ENCODE measurements around the gene MACC1. TPM values are rescaled to one million over a fixed set of nuclear protein-coding genes. Genes with fewer than 3 reads are reported as not detected.

The MACC1 gene
- total RNA-seq, 2 experiments from 2014 or later = 0.34 to 0.44 TPM

DNA sequence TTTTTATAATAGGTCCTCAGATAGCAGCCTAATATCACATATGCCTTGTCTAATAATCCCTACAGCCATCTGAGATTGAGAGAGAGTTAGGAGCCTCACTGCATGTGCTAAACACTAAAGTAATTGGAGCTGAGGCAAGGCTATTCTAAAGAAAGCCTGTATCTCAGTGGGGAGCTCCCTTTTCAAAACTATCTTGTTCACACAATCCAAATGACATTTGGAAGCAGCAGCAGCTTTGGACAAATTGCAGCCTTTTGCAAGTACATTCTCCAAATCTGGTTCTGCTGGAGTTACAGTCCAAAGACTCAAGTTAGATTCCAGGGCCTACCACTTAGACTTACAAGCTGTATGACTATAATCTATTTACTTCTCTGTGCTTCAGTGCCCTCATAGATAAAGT lies 104.5 kb downstream of the MACC1 start:
- DNase-seq (no peak), ATAC-seq (ENCODE audit: low read depth) (no peak)
- H3K4me1 Mint-ChIP-seq = peaks cover 21% of the 10 kb centered on the region
- H3K4me3 Mint-ChIP-seq = peak overlapping the region; percentile 19
- POLR2A ChIA-PET = no interaction called here
- no peaks in the 10 kb centered on the region for H3K36me3 Mint-ChIP-seq
- H3K27ac Mint-ChIP-seq = no peak overlapping the region
- no peaks in the 10 kb centered on the region for H3K27me3 Mint-ChIP-seq
- peaks cover 2% of the 10 kb centered on the region for H3K9me3 Mint-ChIP-seq

DNA sequence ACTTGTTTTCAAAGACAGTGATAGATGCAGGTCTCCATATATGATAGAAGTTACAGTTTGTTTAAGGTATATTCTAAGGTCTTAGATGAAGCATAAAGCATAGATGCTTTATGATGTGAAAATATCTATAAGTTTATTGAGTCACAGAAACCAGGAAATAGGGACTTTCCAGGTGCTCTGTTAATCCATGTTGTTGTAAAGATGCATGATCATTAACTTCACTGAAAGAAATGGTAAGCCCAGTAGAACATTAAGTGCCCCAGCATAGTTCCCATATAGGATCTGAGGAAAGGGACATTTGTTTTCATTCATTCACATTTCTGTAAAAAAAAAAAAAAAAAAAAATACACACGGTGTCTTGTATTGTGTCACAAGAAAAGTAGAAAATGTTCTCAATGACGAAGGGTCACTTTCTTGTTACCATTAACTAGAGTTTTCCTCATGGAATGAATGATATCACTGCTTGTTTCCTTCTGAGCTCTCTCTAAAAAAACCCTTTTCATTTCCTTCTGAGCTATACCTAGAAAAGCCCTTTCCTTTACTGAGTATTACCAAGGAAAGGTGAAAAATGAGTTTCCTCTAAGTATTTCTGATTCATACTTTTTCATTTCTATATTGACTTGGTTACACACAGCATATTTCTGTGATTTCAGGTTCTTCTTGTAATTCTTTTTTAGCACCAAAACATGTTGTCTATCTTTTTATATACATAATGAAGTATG lies 105.2 kb downstream of the MACC1 start:
- Mint-ChIP-seq H3K9me3 (peaks cover 2% of the 10 kb centered on the region), H3K27me3 (no peaks in the 10 kb centered on the region), H3K27ac (peak overlapping the region; percentile 48), H3K4me1 (peaks cover 21% of the 10 kb centered on the region), H3K36me3 (no peaks in the 10 kb centered on the region), H3K4me3 (peak overlapping the region; percentile 42)
- no peak for DNase-seq
- POLR2A ChIA-PET = no interaction called here
- ATAC-seq (ENCODE audit: low read depth) = peak; percentile 69

DNA sequence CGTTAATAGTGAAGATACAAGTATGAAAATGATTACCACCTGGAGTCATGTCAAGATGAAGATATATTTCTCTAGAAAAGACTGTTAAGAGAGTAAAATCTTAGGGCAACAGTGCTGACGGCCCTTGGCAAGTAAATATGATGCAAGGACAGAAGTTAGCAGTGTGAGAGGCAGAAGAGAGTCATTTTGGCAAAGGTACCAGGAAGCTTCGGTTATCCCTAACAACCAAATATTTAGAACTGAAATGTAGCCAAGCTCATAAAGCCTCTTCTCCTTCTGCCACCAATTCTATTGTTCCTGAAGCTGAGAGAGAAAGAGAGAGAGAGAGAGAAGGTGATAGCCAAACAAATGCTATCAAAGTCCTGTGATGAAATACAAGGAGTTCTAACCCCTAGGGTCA lies 109.6 kb downstream of the MACC1 start:
- no peak overlapping the region for H3K4me3 Mint-ChIP-seq
- ATAC-seq (ENCODE audit: low read depth) (no peak), DNase-seq (no peak)
- no peaks in the 10 kb centered on the region for H3K36me3 Mint-ChIP-seq
- POLR2A ChIA-PET = no interaction called here
- no peak overlapping the region for H3K27ac Mint-ChIP-seq
- peaks cover 8% of the 10 kb centered on the region for H3K4me1 Mint-ChIP-seq
- no peaks in the 10 kb centered on the region for H3K27me3 Mint-ChIP-seq
- H3K9me3 Mint-ChIP-seq = no peaks in the 10 kb centered on the region

DNA sequence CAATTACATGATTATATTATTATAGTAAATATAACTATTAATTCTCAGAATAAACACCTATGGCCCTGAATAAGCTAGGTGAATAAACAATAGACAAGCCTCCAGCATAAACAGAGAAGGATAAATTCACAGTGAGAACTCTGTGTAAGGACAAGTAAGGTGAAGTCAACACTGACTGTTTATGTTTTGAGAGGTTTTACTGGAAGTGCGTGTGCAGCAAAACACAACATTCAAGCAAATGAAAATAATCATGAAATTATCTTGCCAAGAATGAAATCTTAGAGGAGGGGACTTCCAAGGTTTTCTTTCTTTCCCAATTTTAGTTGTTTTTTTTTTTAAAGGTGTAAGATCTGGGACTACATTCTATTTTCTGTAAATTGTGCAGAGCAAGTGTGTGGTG lies 112.5 kb downstream of the MACC1 start:
- H3K4me1 Mint-ChIP-seq = no peaks in the 10 kb centered on the region
- H3K4me3 Mint-ChIP-seq = no peak overlapping the region
- no peaks in the 10 kb centered on the region for H3K36me3 Mint-ChIP-seq
- POLR2A ChIA-PET = no interaction called here
- H3K9me3 Mint-ChIP-seq = no peaks in the 10 kb centered on the region
- ATAC-seq (ENCODE audit: low read depth) (no peak), DNase-seq (no peak)
- no peaks in the 10 kb centered on the region for H3K27me3 Mint-ChIP-seq
- H3K27ac Mint-ChIP-seq = no peak overlapping the region

DNA sequence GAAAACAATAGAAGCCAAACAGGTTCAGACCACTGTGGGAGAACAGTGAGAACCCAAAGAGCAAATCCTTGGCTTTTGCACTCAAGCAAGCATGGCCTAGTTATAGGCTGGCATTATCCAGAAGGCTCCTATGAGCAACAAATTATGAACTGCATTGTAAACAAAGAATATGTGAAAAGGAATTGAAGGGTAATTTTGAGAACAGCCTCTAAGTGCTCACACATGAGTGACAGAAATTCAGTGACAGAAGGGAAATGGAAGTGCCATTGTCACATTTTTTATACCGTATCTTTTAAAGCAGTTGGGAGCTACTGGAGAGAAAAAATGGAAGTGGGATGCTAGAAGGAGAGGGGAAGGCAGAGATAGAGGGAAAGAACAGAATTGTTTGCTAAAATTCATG lies 114.2 kb downstream of the MACC1 start:
- ATAC-seq (ENCODE audit: low read depth) (no peak), DNase-seq (no peak)
- Mint-ChIP-seq H3K4me3 (no peak overlapping the region), H3K36me3 (no peaks in the 10 kb centered on the region), H3K27ac (no peak overlapping the region), H3K9me3 (no peaks in the 10 kb centered on the region), H3K4me1 (no peaks in the 10 kb centered on the region), H3K27me3 (no peaks in the 10 kb centered on the region)
- POLR2A ChIA-PET = no interaction called here

DNA sequence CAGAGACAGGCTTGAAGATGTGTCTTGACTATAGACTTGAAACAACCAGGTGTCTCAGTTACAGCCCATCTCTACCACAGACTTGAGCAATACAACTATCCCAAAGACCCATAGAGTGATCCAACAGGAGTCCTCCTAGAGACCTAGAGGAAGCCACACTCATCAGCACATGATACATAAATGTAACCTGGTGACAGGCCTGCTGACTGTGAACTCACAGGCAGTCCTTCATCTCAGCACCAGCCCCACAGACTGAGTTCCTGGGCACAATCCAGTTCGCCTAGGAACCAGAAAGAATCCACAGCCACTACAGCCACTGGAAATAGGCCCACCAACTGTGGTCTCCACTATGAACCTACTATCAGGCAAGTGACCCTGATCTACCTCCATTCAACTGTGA lies 121.3 kb downstream of the MACC1 start:
- H3K27me3 Mint-ChIP-seq = peaks cover 4% of the 10 kb centered on the region
- DNase-seq (no peak), ATAC-seq (ENCODE audit: low read depth) (no peak)
- no peak overlapping the region for H3K4me3 Mint-ChIP-seq
- POLR2A ChIA-PET = no interaction called here
- no peaks in the 10 kb centered on the region for H3K36me3 Mint-ChIP-seq
- H3K4me1 Mint-ChIP-seq = no peaks in the 10 kb centered on the region
- no peak overlapping the region for H3K27ac Mint-ChIP-seq
- peaks cover 5% of the 10 kb centered on the region for H3K9me3 Mint-ChIP-seq

DNA sequence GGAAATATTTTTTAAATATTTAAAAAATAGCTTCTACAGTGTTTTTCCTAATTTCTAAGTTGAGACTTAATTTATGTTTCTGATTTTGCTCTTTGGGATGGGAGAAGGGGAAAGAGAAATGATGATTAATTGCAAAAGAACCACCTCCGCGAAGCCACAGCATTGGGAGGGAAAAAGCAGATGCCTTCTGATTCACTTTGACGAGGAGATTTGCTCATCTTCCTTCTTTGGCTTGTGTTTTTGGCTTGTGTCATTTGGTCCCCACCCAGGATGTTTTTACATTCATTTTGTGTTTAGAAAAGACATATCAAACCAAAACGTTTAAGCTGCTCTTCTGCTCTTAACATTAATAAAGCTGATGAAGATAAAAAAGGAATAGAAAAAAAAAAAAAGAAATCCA lies 121.7 kb downstream of the MACC1 start:
- H3K9me3 Mint-ChIP-seq = peaks cover 7% of the 10 kb centered on the region
- no peak overlapping the region for H3K4me3 Mint-ChIP-seq
- H3K27ac Mint-ChIP-seq = no peak overlapping the region
- DNase-seq = no peak
- no peak for ATAC-seq (ENCODE audit: low read depth)
- POLR2A ChIA-PET = no interaction called here
- peaks cover 4% of the 10 kb centered on the region for H3K27me3 Mint-ChIP-seq
- no peaks in the 10 kb centered on the region for H3K36me3 Mint-ChIP-seq
- no peaks in the 10 kb centered on the region for H3K4me1 Mint-ChIP-seq

DNA sequence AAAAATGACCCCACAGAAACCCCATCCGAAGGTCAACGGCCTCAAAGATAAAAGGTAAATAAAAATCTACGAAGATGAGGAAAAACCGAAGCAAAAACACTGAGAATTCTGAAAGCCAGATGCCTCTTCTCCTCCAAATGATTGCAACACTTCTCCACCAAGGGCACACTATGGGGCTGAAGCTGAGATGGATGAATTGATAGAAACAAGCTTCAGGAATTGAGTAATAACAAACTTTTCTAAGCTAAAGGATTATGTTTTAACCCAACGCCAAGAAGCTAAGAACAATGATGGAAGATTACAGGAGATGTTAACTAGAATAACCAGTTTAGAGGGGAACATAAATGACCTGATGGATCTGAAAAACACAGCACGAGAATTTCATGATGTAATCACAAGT lies 127.8 kb downstream of the MACC1 start:
- POLR2A ChIA-PET = no interaction called here
- no peaks in the 10 kb centered on the region for H3K27me3 Mint-ChIP-seq
- H3K4me3 Mint-ChIP-seq = no peak overlapping the region
- DNase-seq (no peak), ATAC-seq (ENCODE audit: low read depth) (no peak)
- no peaks in the 10 kb centered on the region for H3K4me1 Mint-ChIP-seq
- no peak overlapping the region for H3K27ac Mint-ChIP-seq
- H3K36me3 Mint-ChIP-seq = peaks cover 1% of the 10 kb centered on the region
- H3K9me3 Mint-ChIP-seq = peaks cover 5% of the 10 kb centered on the region

DNA sequence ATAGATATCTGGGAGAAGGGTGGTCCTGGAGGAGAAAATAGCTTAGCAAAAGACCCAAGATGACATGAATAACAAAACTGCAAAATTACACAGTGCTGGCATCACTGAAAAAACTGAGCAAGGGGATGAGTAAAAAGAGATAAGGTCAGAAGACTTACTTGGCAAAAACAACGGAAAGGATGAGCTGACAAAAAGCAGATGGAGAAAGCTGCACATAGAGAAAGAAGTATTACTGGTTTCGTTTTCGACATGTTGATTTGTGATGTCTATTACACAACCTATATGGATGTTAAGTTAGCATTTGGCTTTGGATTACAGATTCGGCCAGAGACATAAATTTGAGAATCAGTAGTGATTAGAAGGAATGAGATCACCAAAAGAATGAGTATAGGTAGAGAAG lies 132.1 kb downstream of the MACC1 start:
- POLR2A ChIA-PET = no interaction called here
- no peak for ATAC-seq (ENCODE audit: low read depth)
- Mint-ChIP-seq H3K36me3 (peaks cover 1% of the 10 kb centered on the region), H3K27ac (no peak overlapping the region), H3K27me3 (no peaks in the 10 kb centered on the region), H3K9me3 (no peaks in the 10 kb centered on the region), H3K4me3 (no peak overlapping the region), H3K4me1 (peaks cover 3% of the 10 kb centered on the region)
- no peak for DNase-seq

Other genes with a start within 250 kb of the MACC1 start
- gene ITGB8, start 113.5 kb upstream of the MACC1 start, total RNA-seq = not detected